Measurements from ENCODE around the gene ACOT9. TPM values are rescaled to one million over a fixed set of nuclear protein-coding genes. Genes with fewer than 3 reads are reported as not detected.
A peak's percentile ranks its signal among the peaks of the same experiment; 100 is the strongest.

ACOT9 gene
- total RNA-seq, 1 donor from 2014 or later, result 59.6 TPM

GRCh38 chrX:23720117-23720677 is 22.9 kb downstream of the ACOT9 start:
- H4K20me1 ChIP-seq (ENCODE audit: insufficient read depth, low read length), result no peaks in the 10 kb centered on the region
- no peak overlapping the region for H3K4me2 ChIP-seq (ENCODE audit: low read length)
- H3K79me2 ChIP-seq (ENCODE audit: insufficient read depth, low read length), result no peaks in the 10 kb centered on the region
- H3K27ac ChIP-seq (ENCODE audit: low read depth, low read length), result no peak overlapping the region
- H3K36me3 ChIP-seq (ENCODE audit: insufficient read depth, low read length), result peaks cover 19% of the 10 kb centered on the region
- H2AFZ ChIP-seq (ENCODE audit: low read depth, low read length), result no peak overlapping the region
- FAIRE-seq (no peak), DNase-seq (ENCODE audit: low read depth) (no peak)
- no peak overlapping the region for H3K9ac ChIP-seq (ENCODE audit: low read length)
- Mint-ChIP-seq H3K27ac (ENCODE audit: unreplicated experiment) (no peak overlapping the region), H3K27me3 (ENCODE audit: low read depth, unreplicated experiment) (no peaks in the 10 kb centered on the region), H3K4me1 (ENCODE audit: low read depth, unreplicated experiment) (peaks cover 1% of the 10 kb centered on the region), H3K9me3 (ENCODE audit: unreplicated experiment) (no peaks in the 10 kb centered on the region), H3K4me3 (ENCODE audit: unreplicated experiment) (no peak overlapping the region), H3K36me3 (ENCODE audit: low read depth, unreplicated experiment) (peaks cover 6% of the 10 kb centered on the region)
- H3K9me3 ChIP-seq (ENCODE audit: insufficient read depth, low read depth, low read length), result no peaks in the 10 kb centered on the region
- TF ChIP-seq CTCF (IDR thresholded peaks at IDR 0.05; ENCODE audit: insufficient read depth, low read depth, low read length) (no peak), EZH2 (IDR thresholded peaks at IDR 0.05; ENCODE audit: insufficient read depth, low read length) (no peak)
- H3K4me3 ChIP-seq (ENCODE audit: insufficient read depth, low read depth, low read length), result no peak overlapping the region
- H3K27me3 ChIP-seq (ENCODE audit: insufficient read depth, low read length), result no peaks in the 10 kb centered on the region
- H3K4me1 ChIP-seq (ENCODE audit: insufficient read depth, low read length), result no peaks in the 10 kb centered on the region

GRCh38 chrX:23705235-23705634 is 37.8 kb downstream of the ACOT9 start:
- Histone ChIP-seq H3K9ac (ENCODE audit: low read length) (no peak overlapping the region), H4K20me1 (ENCODE audit: insufficient read depth, low read length) (no peaks in the 10 kb centered on the region), H3K9me3 (ENCODE audit: insufficient read depth, low read depth, low read length) (no peaks in the 10 kb centered on the region), H3K4me1 (ENCODE audit: insufficient read depth, low read length) (no peaks in the 10 kb centered on the region), H2AFZ (ENCODE audit: low read depth, low read length) (no peak overlapping the region), H3K36me3 (ENCODE audit: insufficient read depth, low read length) (peaks cover 20% of the 10 kb centered on the region), H3K27ac (ENCODE audit: low read depth, low read length) (no peak overlapping the region), H3K27me3 (ENCODE audit: insufficient read depth, low read length) (no peaks in the 10 kb centered on the region), H3K4me2 (ENCODE audit: low read length) (no peak overlapping the region), H3K79me2 (ENCODE audit: insufficient read depth, low read length) (peaks cover 3% of the 10 kb centered on the region), H3K4me3 (ENCODE audit: insufficient read depth, low read depth, low read length) (no peak overlapping the region)
- Mint-ChIP-seq H3K9me3 (ENCODE audit: unreplicated experiment) (no peaks in the 10 kb centered on the region), H3K4me1 (ENCODE audit: low read depth, unreplicated experiment) (no peaks in the 10 kb centered on the region), H3K4me3 (ENCODE audit: unreplicated experiment) (no peak overlapping the region), H3K27me3 (ENCODE audit: low read depth, unreplicated experiment) (no peaks in the 10 kb centered on the region), H3K36me3 (ENCODE audit: low read depth, unreplicated experiment) (no peaks in the 10 kb centered on the region), H3K27ac (ENCODE audit: unreplicated experiment) (no peak overlapping the region)
- no peak for TF ChIP-seq EZH2 (IDR thresholded peaks at IDR 0.05; ENCODE audit: insufficient read depth, low read length)
- no peak for TF ChIP-seq CTCF (IDR thresholded peaks at IDR 0.05; ENCODE audit: insufficient read depth, low read depth, low read length)
- FAIRE-seq, result no peak
- no peak for DNase-seq (ENCODE audit: low read depth)

GRCh38 chrX:23704673-23705206 is 38.3 kb downstream of the ACOT9 start:
- FAIRE-seq, result peak; percentile 80
- no peak overlapping the region for H3K4me2 ChIP-seq (ENCODE audit: low read length)
- Mint-ChIP-seq H3K9me3 (ENCODE audit: unreplicated experiment) (no peaks in the 10 kb centered on the region), H3K27ac (ENCODE audit: unreplicated experiment) (no peak overlapping the region), H3K27me3 (ENCODE audit: low read depth, unreplicated experiment) (no peaks in the 10 kb centered on the region), H3K36me3 (ENCODE audit: low read depth, unreplicated experiment) (peaks cover 2% of the 10 kb centered on the region), H3K4me1 (ENCODE audit: low read depth, unreplicated experiment) (no peaks in the 10 kb centered on the region), H3K4me3 (ENCODE audit: unreplicated experiment) (no peak overlapping the region)
- H3K36me3 ChIP-seq (ENCODE audit: insufficient read depth, low read length), result peaks cover 20% of the 10 kb centered on the region
- H2AFZ ChIP-seq (ENCODE audit: low read depth, low read length), result no peak overlapping the region
- no peaks in the 10 kb centered on the region for H3K4me1 ChIP-seq (ENCODE audit: insufficient read depth, low read length)
- no peaks in the 10 kb centered on the region for H3K9me3 ChIP-seq (ENCODE audit: insufficient read depth, low read depth, low read length)
- H3K27me3 ChIP-seq (ENCODE audit: insufficient read depth, low read length), result no peaks in the 10 kb centered on the region
- H3K27ac ChIP-seq (ENCODE audit: low read depth, low read length), result no peak overlapping the region
- no peak overlapping the region for H3K9ac ChIP-seq (ENCODE audit: low read length)
- no peak overlapping the region for H3K4me3 ChIP-seq (ENCODE audit: insufficient read depth, low read depth, low read length)
- H3K79me2 ChIP-seq (ENCODE audit: insufficient read depth, low read length), result peaks cover 3% of the 10 kb centered on the region
- TF ChIP-seq CTCF (IDR thresholded peaks at IDR 0.05; ENCODE audit: insufficient read depth, low read depth, low read length) (no peak), EZH2 (IDR thresholded peaks at IDR 0.05; ENCODE audit: insufficient read depth, low read length) (no peak)
- no peaks in the 10 kb centered on the region for H4K20me1 ChIP-seq (ENCODE audit: insufficient read depth, low read length)
- DNase-seq (ENCODE audit: low read depth), result no peak

Measured in astrocyte (in vitro differentiated cells and primary cell).